Skin of body (tissue), 2 donors: ENCODE results near the gene TCEAL7. TPM values are rescaled to one million over a fixed set of nuclear protein-coding genes. Genes with fewer than 3 reads are reported as not detected.
"Not testable (repeated sequence)": the region's sequence is repeated elsewhere in the genome, so short reads cannot be mapped to it uniquely, and the experiment has no call there.

ENCODE experiments used
- DNase-seq: peaks from one replicate; lab custom pipeline; 2025; lab: John Stamatoyannopoulos, UW
- total RNA-seq: library from RNA; depleted of rRNA; stranded (reverse); fragments of >200 nt; gene quantifications from one replicate; pipeline ENCODE4 v1.2.3, GENCODE V29; 2014

TCEAL7 gene, protein sequence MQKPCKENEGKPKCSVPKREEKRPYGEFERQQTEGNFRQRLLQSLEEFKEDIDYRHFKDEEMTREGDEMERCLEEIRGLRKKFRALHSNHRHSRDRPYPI
- 44.0 TPM for total RNA-seq

DNA sequence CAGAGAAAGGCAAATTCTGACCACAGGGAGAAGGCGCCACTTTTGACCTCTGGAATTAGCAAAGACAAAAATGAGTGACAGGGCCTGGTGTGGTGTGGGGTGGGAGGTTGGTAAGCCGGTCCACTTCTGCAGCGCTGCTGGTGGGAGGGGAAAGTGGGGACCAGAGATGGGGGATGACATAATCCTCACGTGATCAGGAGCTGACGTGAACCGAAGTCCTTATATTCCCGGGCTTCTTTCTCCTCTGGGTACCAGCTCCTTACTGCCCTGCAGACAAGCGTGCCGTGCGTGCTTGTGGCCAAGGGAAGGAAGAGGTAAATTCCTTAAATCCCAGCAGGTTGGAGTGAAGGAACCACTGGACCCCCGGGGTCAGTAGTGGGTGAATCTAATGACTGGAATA lies at the start of gene TCEAL7:
TSS of gene TCEAL7 (plus strand) at position 249 of the 400 bp plus-strand sequence. CDS start 1,165 bp downstream, outside the sequence.
- peak; percentile 46 for DNase-seq

- no peak for DNase-seq
These were observed 36.9 kb upstream of the TCEAL7 start for GRCh38 chrX:103293118-103293517.

DNA sequence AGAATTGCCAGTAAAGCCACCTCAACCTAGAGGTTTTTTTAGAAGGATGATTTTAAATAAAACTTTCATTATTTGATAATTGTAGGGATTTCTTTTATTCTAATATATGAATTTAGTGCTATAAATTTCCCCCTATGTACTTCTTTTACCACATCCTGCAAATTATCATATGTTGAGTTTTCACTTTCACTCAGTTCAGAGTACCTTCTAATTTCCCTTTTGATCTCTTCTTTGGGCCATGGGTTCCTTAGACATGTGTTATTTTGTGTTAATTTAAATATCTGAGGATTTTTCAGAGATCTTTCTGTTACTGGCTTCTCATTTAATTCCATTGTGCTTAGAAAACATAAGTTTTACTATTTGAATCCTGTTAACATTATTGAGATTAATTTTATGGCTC lies 25.3 kb upstream of the TCEAL7 start:
- no peak for DNase-seq

DNA sequence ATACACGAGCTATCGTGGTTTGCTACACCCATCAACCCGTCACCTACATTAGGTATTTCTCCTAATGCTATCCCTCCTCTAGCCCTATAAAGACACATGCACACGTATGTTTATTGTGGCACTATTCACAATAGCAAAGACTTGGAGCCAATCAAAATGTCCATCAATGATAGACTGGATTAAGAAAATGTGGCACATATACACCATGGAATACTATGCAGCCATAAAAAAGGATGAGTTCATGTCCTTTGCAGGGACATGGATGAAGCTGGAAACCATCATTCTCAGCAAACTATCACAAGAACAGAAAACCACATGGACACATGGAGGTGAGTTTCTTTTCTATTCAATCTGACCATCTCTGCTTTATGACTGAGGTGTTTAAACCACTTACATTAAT lies 24.4 kb upstream of the TCEAL7 start:
- DNase-seq, result not testable (repeated sequence)

- no peak for DNase-seq
These were observed 20.0 kb upstream of the TCEAL7 start for GRCh38 chrX:103309860-103310554.

- no peak for DNase-seq
These were observed 19.3 kb upstream of the TCEAL7 start, which contains the start of gene BEX2 for GRCh38 chrX:103310555-103311398. Gene BEX2, minus strand, starts transcription at chrX:103310990. Its CDS starts 1,014 bp downstream, at chrX:103309976.

DNA sequence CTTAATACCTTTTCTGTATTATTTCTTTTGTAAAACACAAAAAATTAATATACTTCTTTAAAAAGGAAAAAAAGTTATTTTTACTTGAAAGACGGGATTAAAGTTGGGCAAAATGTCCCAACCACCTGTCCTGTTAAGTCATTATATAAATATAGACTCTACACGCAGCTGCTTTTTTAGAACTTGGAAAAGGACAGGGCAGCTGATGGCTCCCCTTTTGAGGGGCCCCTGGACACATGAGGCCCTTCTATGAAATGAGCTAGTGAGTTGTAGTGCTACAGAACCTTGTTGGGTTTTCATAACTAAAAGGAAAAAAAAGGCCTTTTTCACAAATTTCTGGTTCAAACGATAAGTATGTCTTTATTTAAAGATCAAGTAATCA lies 18.6 kb upstream of the TCEAL7 start:
- no peak for DNase-seq

DNA sequence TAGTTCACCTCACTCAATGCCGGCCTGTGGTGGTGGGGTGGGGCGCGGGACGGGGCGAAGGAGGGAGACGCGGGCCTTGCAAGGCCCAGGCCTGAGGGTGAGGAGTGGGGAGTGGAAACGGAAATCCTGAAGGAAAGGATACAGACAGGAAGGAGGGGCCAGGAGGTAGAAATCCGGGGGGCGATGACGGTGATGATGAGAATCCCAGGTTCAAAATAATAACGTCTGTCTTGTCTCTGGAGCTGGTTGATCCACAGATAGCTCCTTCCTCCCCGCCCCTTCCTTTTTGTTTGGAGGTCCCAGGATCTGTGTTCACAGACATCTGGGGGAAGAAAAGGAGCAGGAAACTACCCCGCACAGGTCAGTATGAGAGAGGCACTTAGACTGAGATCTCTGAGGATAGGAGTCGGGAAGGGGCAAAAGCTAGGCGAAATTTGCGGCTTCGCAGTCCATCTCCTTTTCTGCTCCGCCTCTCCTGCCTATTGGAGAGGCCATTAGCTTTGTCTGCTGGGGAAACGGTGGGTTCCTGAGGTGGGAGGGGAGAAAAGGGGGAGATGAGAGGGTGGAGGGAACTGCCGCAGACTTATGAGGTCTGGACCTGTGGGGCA lies 746 bp downstream of the TCEAL7 start:
- DNase-seq, result no peak

GRCh38 chrX:103338663-103339062 lies 8.6 kb downstream of the TCEAL7 start:
- no peak for DNase-seq

DNA sequence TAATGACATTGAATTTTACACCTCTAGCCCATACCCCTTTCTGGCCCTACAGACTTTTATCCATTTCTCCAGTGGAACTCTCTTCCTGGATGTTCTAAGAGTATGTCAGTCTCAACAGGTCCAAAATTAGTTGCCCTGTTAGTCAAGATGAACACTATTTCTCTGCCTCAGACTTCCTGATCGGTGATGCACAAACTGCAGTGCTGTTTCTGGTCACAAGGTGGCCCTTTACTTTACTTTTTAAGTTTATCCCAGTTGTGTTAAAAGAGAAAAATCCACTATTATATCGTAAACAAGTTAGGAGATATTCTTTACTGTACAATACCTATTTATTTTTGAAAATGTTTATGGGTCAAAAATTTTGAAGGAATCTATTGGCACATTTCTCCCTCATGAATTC lies 13.1 kb downstream of the TCEAL7 start:
- peak; percentile 20 for DNase-seq

DNA sequence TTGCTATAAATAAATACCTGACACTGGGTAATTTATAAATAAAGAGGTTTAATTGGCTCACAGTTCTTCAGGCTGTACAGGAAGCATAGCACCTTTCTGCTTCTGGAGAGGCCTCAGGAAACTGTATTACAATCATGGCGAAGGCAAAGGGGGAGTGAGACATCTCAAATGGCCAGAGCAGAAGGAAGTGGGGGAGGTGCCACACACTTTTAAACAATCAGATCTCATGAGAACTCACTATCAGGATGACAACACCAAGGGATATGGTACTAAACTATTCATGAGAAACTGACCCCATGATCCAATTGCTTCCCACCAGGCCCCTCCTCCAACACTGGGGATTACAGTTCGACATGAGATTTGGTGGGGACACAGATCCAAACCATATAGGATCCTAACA lies 14.6 kb downstream of the TCEAL7 start:
- no peak for DNase-seq

DNA sequence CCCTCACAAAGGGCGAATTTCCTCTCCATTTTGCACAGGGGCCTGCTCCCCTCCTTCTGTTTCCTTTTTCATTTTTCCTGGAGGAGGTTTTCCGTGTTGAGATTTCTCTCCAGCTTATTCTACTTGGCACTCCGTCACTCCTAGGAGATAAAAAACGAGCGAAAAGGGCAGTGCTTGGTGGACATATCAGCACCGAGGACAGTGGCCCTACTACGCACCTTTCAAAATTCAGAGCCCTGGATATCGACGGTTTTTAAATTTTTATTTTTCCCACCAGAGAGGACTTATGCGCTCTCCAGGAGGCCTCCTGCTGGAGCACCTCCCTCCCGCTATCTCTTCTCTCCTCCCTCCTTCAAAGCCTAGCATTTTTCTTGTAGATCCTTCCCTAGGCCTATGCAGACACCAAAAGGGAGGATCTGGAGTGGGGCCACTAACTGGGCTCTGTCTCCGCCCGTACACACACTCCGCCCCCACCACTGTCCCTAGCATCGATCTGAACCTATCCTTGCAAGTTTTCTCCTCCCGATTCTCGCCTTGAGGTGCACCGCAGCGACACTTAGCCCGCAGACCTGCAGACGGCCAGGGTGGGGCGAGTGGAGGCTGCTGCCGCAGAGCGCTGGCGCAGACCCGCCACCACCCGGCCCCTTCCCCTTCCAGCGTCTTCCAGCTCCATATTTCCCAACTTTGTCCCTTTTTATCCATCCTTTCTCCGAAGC lies 17.8 kb downstream of the TCEAL7 start:
- DNase-seq, result no peak

DNA sequence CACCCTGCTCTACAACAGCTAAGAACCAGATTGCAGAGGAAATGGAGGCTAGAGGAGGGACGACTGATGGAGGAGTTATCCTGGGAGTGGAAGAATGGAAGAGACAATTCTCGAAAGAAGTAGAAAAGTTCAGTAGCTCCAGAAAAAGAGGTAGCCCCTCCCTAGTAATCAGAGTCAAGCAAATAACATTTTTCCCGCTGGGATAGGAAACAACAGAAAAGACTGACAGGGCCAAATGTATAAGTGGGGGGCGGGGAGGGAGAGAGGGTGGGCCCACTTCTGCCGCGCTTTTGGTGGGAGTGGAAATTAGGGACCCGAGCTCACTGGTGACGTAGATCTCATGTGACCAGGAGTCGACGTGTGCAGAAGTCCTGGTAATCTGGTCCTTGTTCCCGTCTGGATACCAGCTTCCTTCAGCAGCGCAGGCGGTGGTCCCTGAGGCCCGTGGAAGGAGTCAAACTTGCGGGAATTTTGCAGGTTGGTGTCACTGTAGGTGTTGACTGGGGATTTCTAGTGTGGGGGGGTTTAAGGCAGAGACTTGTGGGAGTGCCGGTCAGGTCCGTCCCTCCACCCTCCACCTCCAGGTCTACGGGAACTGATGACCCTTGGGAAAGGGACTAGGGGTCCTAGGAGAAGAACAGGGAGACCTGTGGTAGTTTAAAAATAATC lies 26.2 kb downstream of the TCEAL7 start, which contains the start of gene TCEAL9:
TSS of gene TCEAL9 (plus strand) at position 377 of the 669 bp plus-strand sequence. CDS start 1,179 bp downstream, outside the sequence.
- DNase-seq, result peak; percentile 93

DNA sequence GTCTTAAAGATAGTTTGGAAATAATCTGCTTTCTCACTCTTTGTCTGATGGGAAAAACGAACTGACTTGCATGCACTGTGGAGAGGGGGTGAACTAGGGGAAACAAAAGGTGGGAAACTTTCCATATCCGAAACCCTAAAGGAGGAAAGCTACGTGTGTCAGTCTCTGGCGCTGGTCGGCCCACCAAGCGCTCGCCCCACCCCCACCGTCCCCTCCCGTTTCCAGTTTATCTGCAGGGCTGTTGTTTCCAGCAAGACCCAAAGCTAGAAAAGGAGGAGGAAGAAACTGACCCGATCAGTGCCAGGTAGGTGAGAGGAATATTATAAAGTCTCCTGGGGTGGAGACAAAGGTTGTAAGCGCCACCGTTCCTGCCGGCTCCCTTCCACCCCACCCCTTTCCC lies 26.8 kb downstream of the TCEAL7 start:
- no peak for DNase-seq

DNA sequence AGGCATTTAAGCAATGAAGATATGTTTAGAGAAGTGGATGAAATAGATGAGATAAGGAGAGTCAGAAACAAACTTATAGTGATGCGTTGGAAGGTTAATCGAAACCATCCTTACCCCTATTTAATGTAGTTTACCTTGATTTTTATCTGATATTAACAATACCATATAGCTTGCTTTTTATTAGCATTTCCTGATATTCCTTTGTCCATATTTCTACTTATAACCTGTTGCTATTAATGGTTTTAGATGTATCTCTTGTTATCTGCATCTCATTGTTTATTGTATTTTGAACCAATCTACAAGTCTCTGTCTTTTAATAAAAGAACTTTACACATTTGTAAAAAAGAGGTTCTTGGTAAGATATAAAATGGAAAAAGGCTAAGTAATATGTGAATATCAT lies 27.8 kb downstream of the TCEAL7 start:
- DNase-seq, result no peak

DNA sequence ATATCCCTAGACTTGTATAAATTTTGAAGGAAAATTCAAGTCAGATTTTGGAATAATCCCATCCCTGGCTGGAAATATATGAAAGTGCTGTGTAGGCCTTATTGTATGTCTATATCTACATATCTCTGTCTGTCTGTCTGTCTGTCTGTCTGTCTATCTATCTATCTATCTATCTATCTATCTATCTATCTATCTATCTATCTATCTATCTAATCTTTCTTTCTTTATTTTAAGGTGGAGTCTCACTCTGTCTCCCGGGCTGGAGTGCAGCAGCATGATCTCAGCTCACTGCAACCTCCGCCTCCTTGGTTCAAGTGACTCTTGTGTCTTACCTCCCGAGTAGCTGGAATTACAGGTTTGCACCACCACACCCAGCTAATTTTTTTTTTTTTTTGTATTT lies 29.6 kb downstream of the TCEAL7 start:
- not testable (repeated sequence) for DNase-seq

DNA sequence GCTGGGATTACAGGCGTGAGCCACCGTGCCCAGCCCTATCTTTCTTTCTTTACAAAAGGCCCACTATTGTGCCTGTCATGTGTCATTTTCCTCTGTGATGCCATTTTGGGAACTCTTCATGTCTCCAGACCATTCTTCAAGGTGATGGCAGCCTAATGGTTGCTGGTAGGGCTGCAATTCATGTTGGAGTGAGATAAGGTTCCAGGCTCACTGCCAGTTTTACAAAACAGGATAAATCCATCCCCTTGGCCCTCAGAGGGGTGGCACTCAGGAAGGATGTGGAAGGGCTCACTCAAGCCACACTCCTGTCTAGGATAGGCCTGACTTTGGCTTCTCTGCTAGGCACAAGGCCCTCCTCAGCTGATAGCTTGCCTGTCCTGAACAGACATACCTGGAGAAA lies 30.1 kb downstream of the TCEAL7 start:
- DNase-seq, result no peak

DNA sequence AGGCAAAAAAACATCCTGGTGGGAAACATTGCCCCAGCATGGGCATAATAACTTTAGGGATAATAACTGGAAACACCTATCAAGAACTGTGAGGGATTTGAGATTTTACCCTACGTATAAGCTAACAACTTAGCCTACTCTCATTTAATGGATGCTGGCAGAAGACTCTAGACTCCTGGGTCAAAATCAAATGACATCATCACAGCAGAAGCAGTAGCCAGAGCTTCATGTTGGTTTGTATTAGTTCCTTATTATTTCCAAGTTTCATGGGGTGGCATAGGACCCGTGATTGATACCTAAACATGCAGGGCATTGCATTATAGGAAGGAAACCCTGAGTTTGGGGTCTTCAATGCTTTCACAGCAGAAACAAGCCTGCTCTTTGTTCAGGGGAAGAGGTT lies 30.9 kb downstream of the TCEAL7 start:
- DNase-seq, result no peak

- DNase-seq, result no peak
These were observed 31.8 kb downstream of the TCEAL7 start for GRCh38 chrX:103361798-103362197.

- no peak for DNase-seq
These were observed 32.4 kb downstream of the TCEAL7 start for GRCh38 chrX:103362474-103362873.

DNA sequence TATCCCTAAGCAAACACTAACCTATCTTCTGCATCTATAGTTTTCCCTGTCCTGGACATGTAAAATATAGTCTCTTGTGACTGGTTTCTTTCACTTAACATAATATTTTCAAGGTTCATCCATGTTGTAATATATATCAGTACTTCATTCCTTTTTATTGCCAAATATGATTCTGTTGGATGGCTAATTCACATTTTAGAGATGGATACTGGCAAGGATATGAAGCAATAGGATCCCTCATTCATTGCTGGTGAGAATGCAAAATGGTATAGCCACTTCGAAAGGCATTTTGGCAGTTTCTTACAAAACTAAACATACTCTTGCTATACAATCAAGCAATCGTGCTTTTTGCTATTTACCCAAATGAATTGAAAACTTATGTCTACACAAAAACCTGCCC lies 33.0 kb downstream of the TCEAL7 start:
- no peak for DNase-seq
